Omental fat pad (tissue), 4 donors: Measurements from ENCODE around the gene FAM83G. TPM values are rescaled to one million over a fixed set of nuclear protein-coding genes. Genes with fewer than 3 reads are reported as not detected.
"Not testable (repeated sequence)": the region's sequence is repeated elsewhere in the genome, so short reads cannot be mapped to it uniquely, and the experiment has no call there.

ENCODE experiments used
- ATAC-seq: fragments of 150-250 bp; one replicate; pipeline ENCODE4 v1.9.1; 2016; ENCODE audit warnings: mild to moderate bottlenecking, moderate library complexity; ENCODE audit not compliant: low FRiP score
- DNase-seq: peaks from one replicate; pipeline ENCODE4 v3.0.0-alpha.2; 2019; ENCODE audit warnings: low spot score
- total RNA-seq, 4 donors: library from RNA; depleted of rRNA; stranded (reverse); fragments of >200 nt; gene quantifications; one replicate each; pipeline ENCODE4 v1.1.0, GENCODE V29; 2016
- TF ChIP-seq, protein P1 (sequence below), 3 donors: fragments of 450-650 bp; IDR thresholded peaks; one replicate each; pipeline ENCODE4 v1.5.1; 2016 to 2017; ENCODE audit warnings: antibody characterized with exemption in 3 of 3, mild to moderate bottlenecking in 3 of 3, moderate library complexity in 2 of 3

Gene FAM83G
- total RNA-seq, 4 donors from 2014 or later = 0.95 to 19.9 (median 14.3) TPM

DNA sequence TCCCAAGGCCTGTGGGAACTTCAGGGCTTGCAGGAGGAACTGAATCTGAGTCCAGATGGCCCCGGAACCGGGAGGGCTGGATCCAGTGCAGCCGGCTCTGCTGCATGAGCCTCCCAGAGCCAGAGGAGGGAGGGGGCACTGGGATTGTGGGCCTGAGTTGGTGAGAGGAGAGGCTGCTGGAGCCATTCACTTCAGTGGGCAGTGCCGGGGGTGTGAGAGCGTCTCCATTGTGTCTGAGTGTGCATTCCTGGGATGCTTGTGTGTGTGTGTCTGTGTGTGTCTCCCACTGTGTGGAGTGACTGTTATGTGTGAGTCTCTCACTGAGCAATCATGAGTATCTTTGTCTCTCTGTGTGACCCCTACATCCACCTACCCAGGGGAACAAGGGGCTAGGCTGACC, 25.2 kb upstream of the FAM83G start:
- not testable (repeated sequence) for ATAC-seq, DNase-seq

DNA sequence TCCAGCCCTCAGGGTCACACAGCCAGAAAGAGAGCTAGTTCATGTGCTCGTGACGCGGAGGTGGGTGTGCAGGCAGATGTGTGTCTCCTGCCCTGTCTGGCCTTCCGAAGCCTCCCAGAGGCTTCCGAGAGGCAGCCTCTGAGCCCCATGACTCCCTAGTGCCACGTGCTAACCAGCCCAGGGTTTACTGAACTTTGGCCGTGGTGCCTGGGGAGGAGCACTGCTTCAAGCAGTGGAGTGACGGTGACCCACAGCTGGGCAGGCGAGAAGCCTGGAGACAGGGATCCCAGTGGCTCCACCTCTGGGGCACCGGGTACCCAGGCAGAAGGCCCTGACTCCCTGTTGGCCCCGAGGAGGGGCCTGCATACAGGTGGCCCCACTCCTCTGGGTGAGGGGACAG, 24.1 kb upstream of the FAM83G start:
- ATAC-seq, DNase-seq: not testable (repeated sequence)

DNA sequence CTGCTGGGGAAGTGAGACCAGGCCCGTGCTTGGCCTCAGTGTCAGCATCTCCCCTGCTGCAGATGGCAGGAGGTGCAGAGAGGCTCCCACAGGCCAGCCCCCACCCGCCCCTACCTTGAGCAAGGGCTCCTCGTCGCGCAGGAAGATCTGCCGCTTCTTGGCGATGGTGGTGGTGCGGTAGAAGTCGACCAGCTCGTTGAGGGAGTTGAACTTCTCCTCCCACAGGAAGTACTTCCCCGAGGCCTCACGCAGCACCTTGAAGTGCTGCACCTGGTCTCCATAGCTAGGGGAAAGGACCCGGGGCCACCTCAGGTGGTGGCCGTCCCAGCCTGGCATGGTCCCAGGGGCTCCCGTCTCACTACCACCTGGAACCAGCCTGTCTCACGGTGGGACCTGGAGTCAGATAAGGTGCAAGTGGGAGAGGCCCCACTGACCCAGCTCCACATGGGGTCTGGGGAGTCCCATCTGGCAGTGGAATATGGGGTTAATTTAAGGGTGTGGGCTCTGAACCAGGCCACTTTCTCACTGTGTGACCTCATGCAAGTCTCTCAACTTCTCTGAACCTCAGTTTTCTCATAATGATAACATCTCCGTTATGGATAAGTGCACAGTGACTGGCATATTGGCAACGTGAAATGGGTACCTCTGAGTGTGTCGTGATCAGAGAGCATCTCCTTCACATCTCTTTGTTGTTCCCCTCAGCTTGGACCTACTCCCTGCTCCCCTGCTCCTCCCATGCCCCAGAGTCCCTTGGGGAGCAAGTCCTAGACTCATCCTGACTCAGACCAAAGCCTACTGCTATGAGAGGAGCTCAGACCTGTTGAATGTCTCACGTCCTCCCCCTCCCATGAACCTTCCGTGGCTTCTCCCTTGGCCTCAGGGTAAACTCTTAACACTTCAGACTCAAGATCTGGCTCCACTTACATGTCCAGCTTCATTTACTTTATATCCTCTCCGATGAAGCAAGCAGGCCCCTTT, 19.8 kb upstream of the FAM83G start:
- no peak for ATAC-seq
- TF ChIP-seq, protein P1, sequence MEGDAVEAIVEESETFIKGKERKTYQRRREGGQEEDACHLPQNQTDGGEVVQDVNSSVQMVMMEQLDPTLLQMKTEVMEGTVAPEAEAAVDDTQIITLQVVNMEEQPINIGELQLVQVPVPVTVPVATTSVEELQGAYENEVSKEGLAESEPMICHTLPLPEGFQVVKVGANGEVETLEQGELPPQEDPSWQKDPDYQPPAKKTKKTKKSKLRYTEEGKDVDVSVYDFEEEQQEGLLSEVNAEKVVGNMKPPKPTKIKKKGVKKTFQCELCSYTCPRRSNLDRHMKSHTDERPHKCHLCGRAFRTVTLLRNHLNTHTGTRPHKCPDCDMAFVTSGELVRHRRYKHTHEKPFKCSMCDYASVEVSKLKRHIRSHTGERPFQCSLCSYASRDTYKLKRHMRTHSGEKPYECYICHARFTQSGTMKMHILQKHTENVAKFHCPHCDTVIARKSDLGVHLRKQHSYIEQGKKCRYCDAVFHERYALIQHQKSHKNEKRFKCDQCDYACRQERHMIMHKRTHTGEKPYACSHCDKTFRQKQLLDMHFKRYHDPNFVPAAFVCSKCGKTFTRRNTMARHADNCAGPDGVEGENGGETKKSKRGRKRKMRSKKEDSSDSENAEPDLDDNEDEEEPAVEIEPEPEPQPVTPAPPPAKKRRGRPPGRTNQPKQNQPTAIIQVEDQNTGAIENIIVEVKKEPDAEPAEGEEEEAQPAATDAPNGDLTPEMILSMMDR (IDR thresholded peaks at IDR 0.05) = no peak
- no peak for DNase-seq

DNA sequence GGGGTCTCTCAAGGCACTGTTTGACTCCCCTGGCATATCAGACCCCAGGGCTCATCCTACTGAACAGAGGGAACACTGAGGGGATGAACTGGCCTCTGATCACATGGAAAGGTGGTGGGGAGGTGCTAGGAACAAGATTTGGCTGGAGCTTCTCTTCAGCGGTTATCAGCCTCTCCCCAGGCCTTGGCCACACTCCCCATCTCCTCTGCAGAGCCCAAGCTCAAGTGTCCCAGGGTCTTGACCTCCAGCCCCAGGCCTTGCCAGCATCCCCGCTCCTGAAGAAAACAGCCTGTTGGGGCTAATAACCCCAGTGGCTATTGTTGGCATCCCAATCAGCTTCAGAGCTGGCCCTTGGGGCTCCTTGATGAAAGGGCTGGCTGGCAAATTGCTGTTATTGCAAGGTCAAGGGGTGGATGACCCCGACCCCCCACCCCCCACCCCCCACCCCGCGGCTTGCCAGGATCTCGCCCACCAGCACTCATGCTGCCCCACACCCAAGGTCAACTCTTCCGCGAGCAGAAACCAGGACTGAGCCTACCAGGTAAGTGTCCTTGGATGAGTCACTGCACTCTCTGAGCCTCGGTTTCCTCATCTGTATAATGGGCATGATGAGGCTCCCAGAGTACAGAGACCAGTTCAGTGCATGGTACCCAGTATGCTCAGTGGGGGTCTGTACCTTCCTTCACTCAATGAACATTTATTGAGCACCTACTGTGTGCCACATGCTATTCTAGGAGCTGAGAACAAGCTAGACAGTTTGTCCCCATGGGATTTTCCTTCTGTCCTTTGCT, 18.8 kb upstream of the FAM83G start:
- DNase-seq (no peak), ATAC-seq (no peak)
- TF ChIP-seq, protein P1 (IDR thresholded peaks at IDR 0.05) = no peak

DNA sequence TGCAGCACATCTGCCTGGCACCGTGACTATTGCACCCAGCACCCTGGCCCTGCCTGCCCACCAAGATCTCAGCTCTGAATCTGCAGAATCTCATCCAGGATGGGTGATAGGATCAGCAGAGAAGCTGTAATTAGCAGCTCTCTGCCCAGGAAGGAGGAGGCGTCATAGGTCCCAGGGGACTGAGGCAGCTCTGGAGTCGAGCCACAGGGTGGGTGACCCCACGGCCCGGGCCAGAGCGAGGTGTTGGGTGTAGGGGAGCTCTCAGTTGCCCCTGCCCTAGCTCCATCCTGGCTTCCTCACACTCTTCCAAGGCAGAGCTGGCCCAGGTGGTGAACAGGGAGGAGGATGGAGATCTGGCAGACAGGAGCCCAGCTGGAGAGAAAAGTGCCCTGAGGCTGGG, 18.2 kb upstream of the FAM83G start:
- TF ChIP-seq, protein P1 (IDR thresholded peaks at IDR 0.05) = no peak
- DNase-seq (no peak), ATAC-seq (no peak)

DNA sequence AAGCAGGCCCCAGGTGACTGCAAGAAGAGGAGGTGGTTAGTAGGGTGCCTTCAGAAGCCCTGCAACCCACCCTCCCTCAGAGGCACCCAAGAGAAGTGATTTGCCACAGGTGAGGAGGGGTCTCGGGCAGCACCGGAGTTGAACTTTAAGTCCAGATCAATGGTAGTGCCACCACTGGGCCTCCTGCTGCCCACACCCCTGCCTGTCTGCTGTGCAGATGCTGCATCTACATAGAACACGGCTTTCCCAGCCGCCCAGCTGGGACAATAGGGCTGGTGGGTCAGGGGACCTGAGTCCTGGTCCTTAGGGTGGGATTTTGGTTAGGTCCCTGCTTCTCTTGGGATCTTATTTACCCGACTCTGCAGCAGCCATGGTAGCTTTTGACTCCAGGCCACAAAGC, 17.6 kb upstream of the FAM83G start:
- DNase-seq (no peak), ATAC-seq (no peak)
- TF ChIP-seq, protein P1 (IDR thresholded peaks at IDR 0.05) = no peak

DNA sequence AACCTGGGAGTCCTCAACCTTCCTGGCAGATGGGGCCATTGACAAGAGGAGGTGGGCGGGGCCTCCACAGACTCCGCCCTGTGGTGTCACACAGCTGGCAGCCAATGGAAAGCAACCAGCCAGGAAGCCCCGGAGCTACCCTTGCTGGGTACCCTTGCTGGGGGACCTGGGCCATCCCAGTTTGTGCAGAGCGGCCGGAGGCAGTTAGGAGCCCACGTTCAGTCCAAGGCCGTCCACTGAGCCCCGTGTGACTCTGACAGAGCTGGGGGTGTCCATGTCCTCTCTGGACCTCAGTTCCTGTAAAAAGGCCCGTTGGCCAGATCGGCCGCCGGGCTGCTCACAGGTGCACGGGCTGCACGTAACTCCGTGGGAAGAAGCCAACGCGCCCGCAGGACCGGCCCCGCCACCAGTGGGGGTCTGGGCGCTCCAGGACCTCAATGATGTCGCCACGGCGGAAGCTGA, 17.1 kb upstream of the FAM83G start:
- TF ChIP-seq, protein P1 (IDR thresholded peaks at IDR 0.05) = no peak
- ATAC-seq (peak; percentile 34), DNase-seq (no peak)

DNA sequence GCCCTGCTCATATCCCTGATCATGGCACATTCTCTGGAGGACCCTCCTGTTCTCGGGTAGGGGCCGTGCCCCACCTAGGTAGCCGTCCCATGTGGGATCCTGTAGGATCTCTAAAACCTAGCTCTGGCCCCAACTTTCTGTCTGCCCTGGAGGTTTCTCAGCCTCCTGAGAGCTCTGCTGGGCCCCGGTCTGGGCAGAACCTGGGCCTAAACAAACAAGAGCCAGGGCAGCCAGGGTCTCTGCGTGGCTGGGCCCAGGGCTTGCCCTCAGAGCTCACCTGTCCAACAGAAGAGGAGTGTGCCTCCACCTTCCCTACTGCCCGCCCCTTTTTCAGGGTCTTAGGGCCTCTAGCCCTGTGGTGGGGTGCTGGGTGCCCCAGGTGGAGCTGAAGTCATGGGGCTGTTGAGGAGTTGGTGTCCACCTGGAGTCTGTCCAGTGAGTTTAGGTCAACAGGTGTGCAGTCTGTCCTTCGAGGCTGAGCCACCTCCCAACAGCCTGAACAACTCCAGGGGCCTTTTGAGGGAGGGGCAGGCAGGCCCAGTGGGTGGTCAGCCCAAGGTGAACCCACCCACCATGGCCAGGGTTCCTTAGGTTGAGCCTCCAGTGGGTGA, 16.6 kb upstream of the FAM83G start:
- not testable (repeated sequence) for ATAC-seq, DNase-seq
